ENCODE results near the gene ARID3C. TPM values are rescaled to one million over a fixed set of nuclear protein-coding genes. Genes with fewer than 3 reads are reported as not detected.

ARID3C gene
- total RNA-seq, 1 donor from 2014 or later, result not detected

GRCh38 chr9:34575241-34575640, 53.6 kb downstream of the ARID3C start:
- intact Hi-C loops (cut with micrococcal nuclease), result no loop called here
- no peaks in the 10 kb centered on the region for H3K9me3 ChIP-seq (replicated peaks)
- DNase-seq, result no peak
- no peak for TF ChIP-seq CTCF (IDR thresholded peaks at IDR 0.05; ENCODE audit: borderline replicate concordance)
- H3K36me3 ChIP-seq, result no peaks in the 10 kb centered on the region
- no peak overlapping the region for H3K4me3 ChIP-seq
- no peak overlapping the region for H3K27ac ChIP-seq (replicated peaks)
- H3K27me3 ChIP-seq (ENCODE audit: low read depth), result peaks cover 63% of the 10 kb centered on the region
- peaks cover 21% of the 10 kb centered on the region for H3K4me1 ChIP-seq

GRCh38 chr9:34574571-34574970, 54.3 kb downstream of the ARID3C start:
- Histone ChIP-seq H3K27me3 (ENCODE audit: low read depth) (peaks cover 56% of the 10 kb centered on the region), H3K9me3 (replicated peaks) (no peaks in the 10 kb centered on the region), H3K36me3 (no peaks in the 10 kb centered on the region), H3K4me3 (no peak overlapping the region), H3K4me1 (peaks cover 20% of the 10 kb centered on the region), H3K27ac (replicated peaks) (no peak overlapping the region)
- no peak for TF ChIP-seq CTCF (IDR thresholded peaks at IDR 0.05; ENCODE audit: borderline replicate concordance)
- intact Hi-C loops (cut with micrococcal nuclease), result no loop called here
- no peak for DNase-seq

GRCh38 chr9:34573599-34574325, 55.1 kb downstream of the ARID3C start:
- H3K27ac ChIP-seq (replicated peaks), result no peak overlapping the region
- H3K4me1 ChIP-seq, result peaks cover 12% of the 10 kb centered on the region
- intact Hi-C loops (cut with micrococcal nuclease), result no loop called here
- H3K9me3 ChIP-seq (replicated peaks), result no peaks in the 10 kb centered on the region
- H3K4me3 ChIP-seq, result no peak overlapping the region
- H3K27me3 ChIP-seq (ENCODE audit: low read depth), result peaks cover 48% of the 10 kb centered on the region
- no peak for DNase-seq
- H3K36me3 ChIP-seq, result no peaks in the 10 kb centered on the region
- TF ChIP-seq CTCF (IDR thresholded peaks at IDR 0.05; ENCODE audit: borderline replicate concordance), result no peak

- Histone ChIP-seq H3K36me3 (no peaks in the 10 kb centered on the region), H3K27ac (replicated peaks) (no peak overlapping the region), H3K4me3 (no peak overlapping the region), H3K9me3 (replicated peaks) (no peaks in the 10 kb centered on the region), H3K4me1 (peaks cover 3% of the 10 kb centered on the region), H3K27me3 (ENCODE audit: low read depth) (peaks cover 42% of the 10 kb centered on the region)
- DNase-seq, result no peak
- no peak for TF ChIP-seq CTCF (IDR thresholded peaks at IDR 0.05; ENCODE audit: borderline replicate concordance)
- intact Hi-C loops (cut with micrococcal nuclease), result no loop called here
Observed at GRCh38 chr9:34572628-34573027, 56.2 kb downstream of the ARID3C start.

- TF ChIP-seq CTCF (IDR thresholded peaks at IDR 0.05; ENCODE audit: borderline replicate concordance), result no peak
- Histone ChIP-seq H3K4me3 (no peak overlapping the region), H3K36me3 (no peaks in the 10 kb centered on the region), H3K27ac (replicated peaks) (no peak overlapping the region), H3K27me3 (ENCODE audit: low read depth) (peaks cover 42% of the 10 kb centered on the region), H3K9me3 (replicated peaks) (no peaks in the 10 kb centered on the region), H3K4me1 (peaks cover 3% of the 10 kb centered on the region)
- intact Hi-C loops (cut with micrococcal nuclease), result no loop called here
- DNase-seq, result no peak
Observed at GRCh38 chr9:34572092-34572491, 56.8 kb downstream of the ARID3C start.

Measured in left ventricle myocardium inferior (tissue), 1 donor.